ENCODE results near the gene CAAP1.

DNA sequence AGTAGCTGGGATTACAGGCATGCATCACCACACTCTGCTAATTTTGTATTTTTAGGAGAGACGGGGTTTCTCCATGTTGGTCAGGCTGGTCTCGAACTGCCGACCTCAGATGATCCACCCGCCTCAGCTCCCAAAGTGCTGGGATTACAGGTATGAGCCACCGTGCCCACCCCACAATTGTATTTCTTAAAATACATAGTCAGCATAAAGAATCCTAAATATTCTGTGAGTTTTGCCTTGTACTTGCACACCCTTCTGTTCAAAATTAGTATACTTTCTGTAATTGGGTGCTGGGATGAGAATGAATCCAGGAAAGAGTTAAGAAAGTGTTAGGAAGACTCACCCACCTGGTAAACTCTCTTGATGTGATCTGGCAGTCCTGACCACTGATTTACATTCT lies 101.3 kb downstream of the CAAP1 start:
- TF ChIP-seq CTCF (IDR thresholded peaks at IDR 0.05), result no peak
- no peak for TF ChIP-seq POLR2A (IDR thresholded peaks at IDR 0.05)

Measured in heart left ventricle (tissue), 13 donors.